DOHH2 (cell line): ENCODE results near the gene MAP2K2.
A peak's percentile ranks its signal among the peaks of the same experiment; 100 is the strongest.
"Not testable (repeated sequence)": the region's sequence is repeated elsewhere in the genome, so short reads cannot be mapped to it uniquely, and the experiment has no call there.

Experiments
- H3F3A ChIP-seq: fragments of 200-600 bp; sonication (generic), shearing (Covaris generic); 2 replicates; pipeline ENCODE4 v1.6.0; 2016; ENCODE audit warnings: antibody characterized with exemption, mild to moderate bottlenecking; ENCODE audit not compliant: control insufficient read depth, insufficient read depth
- H3K27ac ChIP-seq: fragments of 200-600 bp; sonication (generic); 2 replicates; pipeline ENCODE4 v1.5.1; 2014; ENCODE audit warnings: low read depth, mild to moderate bottlenecking, low read length, moderate library complexity
- H3K27me3 ChIP-seq: fragments of 200-600 bp; sonication (generic); 2 replicates; pipeline ENCODE4 v1.6.1; 2014; ENCODE audit warnings: mild to moderate bottlenecking, low read length, mixed read lengths; ENCODE audit not compliant: control insufficient read depth
- H3K36me3 ChIP-seq: fragments of 200-600 bp; sonication (generic); 2 replicates; pipeline ENCODE4 v1.6.1; 2014; ENCODE audit warnings: mild to moderate bottlenecking, low read length, moderate library complexity, mixed read lengths; ENCODE audit not compliant: control insufficient read depth
- H3K4me1 ChIP-seq: fragments of 200-600 bp; sonication (generic); 2 replicates; pipeline ENCODE4 v1.6.1; 2014; ENCODE audit warnings: mild to moderate bottlenecking, low read length, mixed read lengths; ENCODE audit not compliant: control insufficient read depth
- H3K4me2 ChIP-seq: fragments of 200-600 bp; sonication (generic); 2 replicates; pipeline ENCODE4 v1.6.0; 2014; ENCODE audit warnings: mild to moderate bottlenecking, low read length, moderate library complexity
- H3K4me3 ChIP-seq: fragments of 200-600 bp; sonication (generic); 2 replicates; pipeline ENCODE4 v1.5.1; 2014; ENCODE audit warnings: mild to moderate bottlenecking, low read length, mixed read lengths
- H3K79me2 ChIP-seq: fragments of 200-600 bp; sonication (generic); 2 replicates; pipeline ENCODE4 v1.6.1; 2014; ENCODE audit warnings: mild to moderate bottlenecking, low read length, mixed read lengths; ENCODE audit not compliant: control insufficient read depth
- H3K9me2 ChIP-seq: fragments of 200-600 bp; sonication (generic); replicated peaks from 2 replicates; pipeline ENCODE4 v1.6.1; 2014; ENCODE audit warnings: mild to moderate bottlenecking, low read length, mixed read lengths; ENCODE audit not compliant: control insufficient read depth
- H3K9me3 ChIP-seq: fragments of 200-600 bp; sonication (generic); 2 replicates; pipeline ENCODE4 v1.6.1; 2014; ENCODE audit warnings: antibody characterized with exemption, low read length, mixed read lengths; ENCODE audit not compliant: control insufficient read depth, insufficient read depth
- H4K20me1 ChIP-seq: fragments of 200-600 bp; sonication (generic); 2 replicates; pipeline ENCODE4 v1.6.0; 2014; ENCODE audit warnings: low read depth, mild to moderate bottlenecking, antibody characterized with exemption, low read length, moderate library complexity; ENCODE audit not compliant: control insufficient read depth, insufficient read depth
- CTCF ChIP-seq: fragments of 200-600 bp; sonication (generic); IDR thresholded peaks from one replicate; pipeline ENCODE4 v1.5.1; 2014; ENCODE audit warnings: antibody characterized with exemption, mild to moderate bottlenecking, low read depth, low read length; ENCODE audit not compliant: poor library complexity, severe bottlenecking
- EZH2phosphoT487 ChIP-seq: fragments of 200-600 bp; sonication (generic); IDR thresholded peaks from 2 replicates; pipeline ENCODE4 v1.6.1; 2017; ENCODE audit warnings: borderline replicate concordance, mild to moderate bottlenecking, antibody characterized with exemption, low read length, moderate library complexity, mixed read lengths

Gene MAP2K2

GRCh38 chr19:4139614-4140236 is 15.8 kb upstream of the MAP2K2 start:
- Histone ChIP-seq H3K9me3 (no peaks in the 10 kb centered on the region), H3K9me2 (no peaks in the 10 kb centered on the region), H3K27me3 (peaks cover 2% of the 10 kb centered on the region), H3K4me1 (peaks cover 14% of the 10 kb centered on the region), H3K79me2 (no peaks in the 10 kb centered on the region), H4K20me1 (no peaks in the 10 kb centered on the region), H3K27ac (no peak overlapping the region), H3K36me3 (no peaks in the 10 kb centered on the region), H3K4me2 (peak overlapping the region; percentile 45), H3F3A (no peaks in the 10 kb centered on the region), H3K4me3 (peak overlapping the region; percentile 27)
- peak; percentile 85 for TF ChIP-seq CTCF
- TF ChIP-seq EZH2phosphoT487 = no peak

GRCh38 chr19:4138445-4138844 is 14.5 kb upstream of the MAP2K2 start:
- H3F3A ChIP-seq = no peaks in the 10 kb centered on the region
- peaks cover 14% of the 10 kb centered on the region for H3K4me1 ChIP-seq
- no peak overlapping the region for H3K4me3 ChIP-seq
- H3K9me2 ChIP-seq = no peaks in the 10 kb centered on the region
- H3K4me2 ChIP-seq = no peak overlapping the region
- no peaks in the 10 kb centered on the region for H4K20me1 ChIP-seq
- H3K9me3 ChIP-seq = no peaks in the 10 kb centered on the region
- no peak for TF ChIP-seq EZH2phosphoT487
- TF ChIP-seq CTCF = no peak
- no peaks in the 10 kb centered on the region; the same call in 1 of the 2 replicates for H3K27me3 ChIP-seq
- H3K27ac ChIP-seq = no peak overlapping the region
- no peaks in the 10 kb centered on the region for H3K79me2 ChIP-seq
- no peaks in the 10 kb centered on the region for H3K36me3 ChIP-seq

GRCh38 chr19:4136680-4137088 is 12.8 kb upstream of the MAP2K2 start:
- H3K9me3 ChIP-seq = no peaks in the 10 kb centered on the region
- H3K27ac ChIP-seq = no peak overlapping the region
- no peak overlapping the region for H3K4me3 ChIP-seq
- H3K27me3 ChIP-seq = no peaks in the 10 kb centered on the region; the same call in 1 of the 2 replicates
- H3F3A ChIP-seq = no peaks in the 10 kb centered on the region
- no peaks in the 10 kb centered on the region for H3K9me2 ChIP-seq
- peaks cover 14% of the 10 kb centered on the region for H3K4me1 ChIP-seq
- H3K36me3 ChIP-seq = no peaks in the 10 kb centered on the region
- H3K79me2 ChIP-seq = no peaks in the 10 kb centered on the region
- no peaks in the 10 kb centered on the region for H4K20me1 ChIP-seq
- TF ChIP-seq EZH2phosphoT487 (no peak), CTCF (no peak)
- no peak overlapping the region for H3K4me2 ChIP-seq

DNA sequence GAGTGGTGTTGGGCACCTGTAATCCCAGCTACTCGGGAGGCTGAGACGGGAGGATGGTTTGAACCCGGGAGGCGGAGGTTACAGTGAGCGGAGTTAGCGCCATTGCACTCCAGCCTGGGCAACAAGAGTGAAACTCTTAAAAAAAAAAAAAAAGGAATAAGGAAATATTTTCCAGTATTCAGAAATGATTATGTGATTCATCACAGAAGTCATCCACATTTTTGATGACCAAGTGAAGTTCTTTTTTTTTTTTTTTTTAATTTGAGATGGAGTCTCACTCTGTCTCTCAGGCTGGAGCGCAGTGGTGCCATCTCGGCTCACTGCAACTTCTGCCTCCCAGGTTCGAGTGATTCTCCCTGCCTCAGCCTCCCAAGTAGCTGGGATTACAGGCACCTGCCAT is 11.5 kb upstream of the MAP2K2 start:
- not testable (repeated sequence) for H3K4me1 ChIP-seq, H3K79me2 ChIP-seq, H3K27ac ChIP-seq, H3F3A ChIP-seq, H3K4me3 ChIP-seq, H3K27me3 ChIP-seq, H3K36me3 ChIP-seq, H3K9me3 ChIP-seq, H3K4me2 ChIP-seq, H3K9me2 ChIP-seq, H4K20me1 ChIP-seq
